SK-N-SH (cell line): ENCODE results near the gene PTPRD.

Source experiments
- CTCF ChIP-seq: fragments of 200-600 bp; sonication (generic); IDR thresholded peaks from 2 replicates; pipeline ENCODE4 v1.6.1; 2017; ENCODE audit warnings: antibody characterized with exemption, mild to moderate bottlenecking, moderate library complexity
- RAD21 ChIP-seq: IDR thresholded peaks from 2 replicates; pipeline ENCODE4 v1.6.1; 2012; ENCODE audit warnings: mild to moderate bottlenecking, low read length

DNA sequence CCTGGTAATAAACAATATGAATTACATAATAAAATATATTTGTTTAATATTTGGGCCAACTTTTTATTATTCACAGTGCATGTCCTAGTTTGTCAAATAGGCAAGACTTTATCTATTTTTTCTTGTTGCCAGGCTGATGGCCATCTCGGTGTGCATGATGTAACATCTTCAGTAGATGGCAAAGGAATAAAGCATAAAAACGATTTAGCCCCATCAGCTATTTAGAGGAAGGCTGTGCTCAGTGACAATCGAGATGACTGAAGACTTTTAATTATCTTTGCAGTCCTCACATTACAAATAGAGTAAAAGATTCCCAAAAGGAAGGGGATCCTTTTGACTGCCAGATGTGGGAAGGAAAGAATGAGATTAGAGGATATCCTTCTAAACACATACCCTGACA, 358.5 kb downstream of the PTPRD start:
- no peak for TF ChIP-seq RAD21
- TF ChIP-seq CTCF, result no peak
